ENCODE data around the gene UBASH3B. TPM values are rescaled to one million over a fixed set of nuclear protein-coding genes. Genes with fewer than 3 reads are reported as not detected.
"Not testable (repeated sequence)": the region's sequence is repeated elsewhere in the genome, so short reads cannot be mapped to it uniquely, and the experiment has no call there.

The UBASH3B gene
- total and polyA plus RNA-seq, 2 donors (not counting 1 experiment from before 2014, with no cell fraction given), result 13.1 to 44.4 TPM

DNA sequence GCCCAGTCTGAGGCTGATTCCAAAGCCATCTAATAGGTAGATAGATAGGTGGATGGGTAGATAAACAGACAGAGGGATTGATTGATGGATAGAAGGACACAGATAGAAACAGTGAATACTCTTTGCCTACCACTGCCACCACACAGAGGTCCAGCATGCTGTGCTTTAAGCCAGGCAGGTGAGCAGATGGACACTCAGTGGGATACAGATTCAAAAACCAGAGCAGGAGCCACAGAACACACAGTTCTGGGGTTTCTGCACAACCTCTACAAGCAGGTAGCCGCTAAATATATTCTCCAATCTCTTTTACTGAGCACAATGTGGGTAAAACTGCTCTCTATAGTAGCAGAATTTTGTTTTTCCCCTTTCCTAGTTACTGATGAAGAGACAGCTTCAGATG lies 206.6 kb downstream of the UBASH3B start:
- DNase-seq (ENCODE audit: low read depth in 2 of 2), result no peak
- H3K4me3 ChIP-seq (replicated peaks in 1 of 4; ENCODE audit: control extremely low read depth in 1 of 4, insufficient read depth in 1 of 4, low read depth in 3 of 4, low read length in 4 of 4), result no peak overlapping the region
- H3K79me2 ChIP-seq (ENCODE audit: control insufficient read depth, insufficient read depth, low read length), result no peaks in the 10 kb centered on the region
- no peaks in the 10 kb centered on the region for H3K4me1 ChIP-seq (ENCODE audit: control insufficient read depth, extremely low read depth, insufficient read depth, low read length)
- no peak overlapping the region for H3K4me2 ChIP-seq (ENCODE audit: extremely low read depth, insufficient read depth, low read length)
- no peak overlapping the region for H3K27ac ChIP-seq (ENCODE audit: insufficient read depth, low read length)
- no peaks in the 10 kb centered on the region for H3K36me3 ChIP-seq (ENCODE audit: control insufficient read depth, insufficient read depth, low read length)
- H3K27me3 ChIP-seq (ENCODE audit: control insufficient read depth, insufficient read depth, low read length), result no peaks in the 10 kb centered on the region
- no peaks in the 10 kb centered on the region for H3K9me3 ChIP-seq (ENCODE audit: control insufficient read depth, insufficient read depth, low read depth, low read length)
- H2AFZ ChIP-seq (ENCODE audit: low read length), result no peak overlapping the region
- H4K20me1 ChIP-seq (ENCODE audit: control insufficient read depth, extremely low read depth, insufficient read depth, low read length), result no peaks in the 10 kb centered on the region
- no peak overlapping the region for H3K9ac ChIP-seq (ENCODE audit: insufficient read depth, low read length)
- TF ChIP-seq, protein P1, sequence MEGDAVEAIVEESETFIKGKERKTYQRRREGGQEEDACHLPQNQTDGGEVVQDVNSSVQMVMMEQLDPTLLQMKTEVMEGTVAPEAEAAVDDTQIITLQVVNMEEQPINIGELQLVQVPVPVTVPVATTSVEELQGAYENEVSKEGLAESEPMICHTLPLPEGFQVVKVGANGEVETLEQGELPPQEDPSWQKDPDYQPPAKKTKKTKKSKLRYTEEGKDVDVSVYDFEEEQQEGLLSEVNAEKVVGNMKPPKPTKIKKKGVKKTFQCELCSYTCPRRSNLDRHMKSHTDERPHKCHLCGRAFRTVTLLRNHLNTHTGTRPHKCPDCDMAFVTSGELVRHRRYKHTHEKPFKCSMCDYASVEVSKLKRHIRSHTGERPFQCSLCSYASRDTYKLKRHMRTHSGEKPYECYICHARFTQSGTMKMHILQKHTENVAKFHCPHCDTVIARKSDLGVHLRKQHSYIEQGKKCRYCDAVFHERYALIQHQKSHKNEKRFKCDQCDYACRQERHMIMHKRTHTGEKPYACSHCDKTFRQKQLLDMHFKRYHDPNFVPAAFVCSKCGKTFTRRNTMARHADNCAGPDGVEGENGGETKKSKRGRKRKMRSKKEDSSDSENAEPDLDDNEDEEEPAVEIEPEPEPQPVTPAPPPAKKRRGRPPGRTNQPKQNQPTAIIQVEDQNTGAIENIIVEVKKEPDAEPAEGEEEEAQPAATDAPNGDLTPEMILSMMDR (conservative IDR thresholded peaks at IDR 0.05 in 1 of 2, IDR thresholded peaks at IDR 0.05 in 1 of 2; ENCODE audit: low read depth in 1 of 2, low read length in 2 of 2), result no peak
- TF ChIP-seq EZH2 (IDR thresholded peaks at IDR 0.05; ENCODE audit: low read length, missing control alignments), result no peak

DNA sequence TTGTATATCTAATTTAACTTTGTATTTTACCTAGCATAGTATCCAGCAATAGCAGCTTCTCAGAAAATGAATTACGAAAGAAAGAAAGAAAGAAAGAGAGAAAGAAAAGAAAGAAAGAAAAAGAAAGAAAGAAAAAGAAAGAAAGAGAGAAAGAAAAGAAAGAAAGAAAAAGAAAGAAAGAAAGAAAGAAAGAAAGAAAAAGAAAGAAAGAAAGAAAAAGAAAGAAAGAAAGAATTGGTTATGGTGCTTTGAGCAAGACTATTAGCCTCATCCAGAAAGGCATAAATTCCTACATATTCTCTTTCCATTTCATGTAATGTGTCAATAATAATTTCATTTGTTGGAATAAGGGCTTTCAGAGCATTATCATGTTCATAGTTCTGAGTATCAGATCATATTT lies 207.6 kb downstream of the UBASH3B start:
- not testable (repeated sequence) for DNase-seq (ENCODE audit: low read depth in 2 of 2); H4K20me1 ChIP-seq (ENCODE audit: control insufficient read depth, extremely low read depth, insufficient read depth, low read length); H3K27me3 ChIP-seq (ENCODE audit: control insufficient read depth, insufficient read depth, low read length); H3K36me3 ChIP-seq (ENCODE audit: control insufficient read depth, insufficient read depth, low read length); H3K9ac ChIP-seq (ENCODE audit: insufficient read depth, low read length); H3K4me1 ChIP-seq (ENCODE audit: control insufficient read depth, extremely low read depth, insufficient read depth, low read length); H3K4me2 ChIP-seq (ENCODE audit: extremely low read depth, insufficient read depth, low read length); H3K79me2 ChIP-seq (ENCODE audit: control insufficient read depth, insufficient read depth, low read length); H2AFZ ChIP-seq (ENCODE audit: low read length); H3K4me3 ChIP-seq (replicated peaks in 1 of 4; ENCODE audit: control extremely low read depth in 1 of 4, insufficient read depth in 1 of 4, low read depth in 3 of 4, low read length in 4 of 4); H3K9me3 ChIP-seq (ENCODE audit: control insufficient read depth, insufficient read depth, low read depth, low read length); H3K27ac ChIP-seq (ENCODE audit: insufficient read depth, low read length)

DNA sequence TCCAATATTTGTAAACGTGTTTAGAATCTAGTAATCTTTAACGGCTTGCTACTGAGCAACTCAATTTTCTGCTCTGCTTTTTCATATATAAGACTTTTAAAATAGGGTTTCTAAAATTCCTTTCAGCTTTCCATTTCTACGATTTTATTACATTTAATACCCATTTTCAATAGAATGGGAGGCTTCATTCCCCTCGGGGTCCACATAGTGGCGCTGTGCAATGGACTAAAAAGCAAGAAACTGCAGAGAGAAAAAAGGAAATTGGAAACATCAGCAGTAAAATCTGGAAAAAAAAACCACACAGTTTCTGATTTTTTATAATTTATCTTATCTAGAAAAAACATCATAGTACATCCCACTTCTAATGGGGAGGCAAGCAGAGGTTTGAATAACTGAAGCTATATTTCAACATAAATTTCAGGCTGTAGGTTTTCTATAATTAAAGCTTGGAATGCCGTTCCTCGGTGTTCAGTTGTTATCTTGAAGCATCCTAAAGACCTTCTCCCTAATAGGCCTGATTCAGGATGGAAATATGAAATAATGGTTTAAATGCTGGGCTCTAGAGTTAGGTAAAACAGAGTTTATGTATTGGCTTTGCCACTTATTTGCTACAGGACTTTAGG lies 208.3 kb downstream of the UBASH3B start:
- Histone ChIP-seq H3K27me3 (ENCODE audit: control insufficient read depth, insufficient read depth, low read length) (no peaks in the 10 kb centered on the region), H3K9ac (ENCODE audit: insufficient read depth, low read length) (no peak overlapping the region), H3K4me3 (replicated peaks in 1 of 4; ENCODE audit: control extremely low read depth in 1 of 4, insufficient read depth in 1 of 4, low read depth in 3 of 4, low read length in 4 of 4) (no peak overlapping the region), H2AFZ (ENCODE audit: low read length) (no peak overlapping the region), H3K4me1 (ENCODE audit: control insufficient read depth, extremely low read depth, insufficient read depth, low read length) (no peaks in the 10 kb centered on the region), H3K27ac (ENCODE audit: insufficient read depth, low read length) (no peak overlapping the region), H3K9me3 (ENCODE audit: control insufficient read depth, insufficient read depth, low read depth, low read length) (no peaks in the 10 kb centered on the region), H4K20me1 (ENCODE audit: control insufficient read depth, extremely low read depth, insufficient read depth, low read length) (no peaks in the 10 kb centered on the region), H3K4me2 (ENCODE audit: extremely low read depth, insufficient read depth, low read length) (no peak overlapping the region), H3K36me3 (ENCODE audit: control insufficient read depth, insufficient read depth, low read length) (no peaks in the 10 kb centered on the region), H3K79me2 (ENCODE audit: control insufficient read depth, insufficient read depth, low read length) (no peaks in the 10 kb centered on the region)
- peak; percentile 23 to 65 for DNase-seq (ENCODE audit: low read depth in 2 of 2)
- TF ChIP-seq EZH2 (IDR thresholded peaks at IDR 0.05; ENCODE audit: low read length, missing control alignments), result no peak
- TF ChIP-seq, protein P1 (conservative IDR thresholded peaks at IDR 0.05 in 1 of 2, IDR thresholded peaks at IDR 0.05 in 1 of 2; ENCODE audit: low read depth in 1 of 2, low read length in 2 of 2), result peak; percentile 92 to 94

Other genes starting within 250 kb of the UBASH3B start
- gene CRTAM, start 182.8 kb downstream of the UBASH3B start, total RNA-seq, result under 0.01 TPM in 2 replicates
- gene CRTAM, start 182.8 kb downstream of the UBASH3B start, polyA plus RNA-seq, result not detected in 2 replicates
- gene JHY, start 227.0 kb downstream of the UBASH3B start, total RNA-seq, result 2.1 and 3.5 TPM in 2 replicates
- gene JHY, start 227.0 kb downstream of the UBASH3B start, polyA plus RNA-seq, result 1.6 and 2.6 TPM in 2 replicates

Data from fibroblast of lung (primary cell).